Measurements from ENCODE around the gene MMP17. TPM values are rescaled to one million over a fixed set of nuclear protein-coding genes. Genes with fewer than 3 reads are reported as not detected.

The MMP17 gene
- total RNA-seq, 1 experiment from 2014 or later: 0.61 TPM

DNA sequence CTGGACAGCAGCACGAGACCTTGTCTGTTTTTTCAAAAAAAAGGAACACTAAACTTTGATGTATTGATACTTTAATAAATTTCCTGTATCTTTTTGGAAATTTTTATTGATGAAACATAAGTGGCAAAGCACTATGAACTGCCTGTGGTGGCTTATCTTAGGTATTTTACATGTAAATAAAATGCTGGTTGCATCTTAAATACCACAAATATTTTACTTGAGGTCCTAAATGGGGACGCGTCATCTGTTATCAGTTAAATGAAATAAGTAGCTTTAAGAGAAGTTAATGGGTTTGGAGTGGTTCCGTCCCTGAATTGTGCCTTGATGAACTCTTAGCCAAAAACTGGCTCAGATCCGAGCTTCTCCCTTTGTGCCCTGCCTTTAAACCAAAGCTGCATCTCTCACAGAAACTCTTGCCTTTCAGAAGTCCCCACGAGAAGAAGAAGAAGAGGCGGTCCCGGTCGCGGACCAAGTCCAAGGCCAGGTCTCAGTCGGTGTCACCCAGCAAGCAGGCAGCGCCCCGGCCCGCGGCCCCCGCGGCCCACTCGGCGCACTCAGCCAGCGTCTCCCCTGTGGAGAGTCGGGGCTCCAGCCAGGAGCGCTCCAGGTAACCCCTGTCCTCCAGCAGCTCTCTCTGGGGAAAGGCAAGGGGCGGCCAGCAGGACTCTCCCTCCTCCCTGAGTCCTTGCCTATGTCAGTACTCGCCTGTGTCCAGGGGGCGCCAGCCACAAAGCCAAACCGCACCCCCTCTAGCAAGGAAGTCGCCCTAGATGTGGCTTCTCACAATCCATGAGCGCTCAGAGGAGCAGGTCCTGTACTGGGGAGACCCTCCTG is 31.2 kb upstream of the MMP17 start:
- intact Hi-C loops (cut with micrococcal nuclease; ENCODE audit: unreplicated experiment): no loop called here
- DNase-seq: no peak
- Mint-ChIP-seq H3K9me3 (ENCODE audit: low read depth, unreplicated experiment) (no peaks in the 10 kb centered on the region), H3K4me1 (ENCODE audit: low read depth, unreplicated experiment) (no peaks in the 10 kb centered on the region), H3K36me3 (ENCODE audit: insufficient read depth, unreplicated experiment) (peaks cover 62% of the 10 kb centered on the region), H3K27me3 (ENCODE audit: unreplicated experiment) (no peaks in the 10 kb centered on the region), H3K27ac (ENCODE audit: unreplicated experiment) (no peak overlapping the region), H3K4me3 (ENCODE audit: low read depth, unreplicated experiment) (no peak overlapping the region)
- CTCF ChIA-PET: no interaction called here
- TF ChIP-seq, protein P1, sequence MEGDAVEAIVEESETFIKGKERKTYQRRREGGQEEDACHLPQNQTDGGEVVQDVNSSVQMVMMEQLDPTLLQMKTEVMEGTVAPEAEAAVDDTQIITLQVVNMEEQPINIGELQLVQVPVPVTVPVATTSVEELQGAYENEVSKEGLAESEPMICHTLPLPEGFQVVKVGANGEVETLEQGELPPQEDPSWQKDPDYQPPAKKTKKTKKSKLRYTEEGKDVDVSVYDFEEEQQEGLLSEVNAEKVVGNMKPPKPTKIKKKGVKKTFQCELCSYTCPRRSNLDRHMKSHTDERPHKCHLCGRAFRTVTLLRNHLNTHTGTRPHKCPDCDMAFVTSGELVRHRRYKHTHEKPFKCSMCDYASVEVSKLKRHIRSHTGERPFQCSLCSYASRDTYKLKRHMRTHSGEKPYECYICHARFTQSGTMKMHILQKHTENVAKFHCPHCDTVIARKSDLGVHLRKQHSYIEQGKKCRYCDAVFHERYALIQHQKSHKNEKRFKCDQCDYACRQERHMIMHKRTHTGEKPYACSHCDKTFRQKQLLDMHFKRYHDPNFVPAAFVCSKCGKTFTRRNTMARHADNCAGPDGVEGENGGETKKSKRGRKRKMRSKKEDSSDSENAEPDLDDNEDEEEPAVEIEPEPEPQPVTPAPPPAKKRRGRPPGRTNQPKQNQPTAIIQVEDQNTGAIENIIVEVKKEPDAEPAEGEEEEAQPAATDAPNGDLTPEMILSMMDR (IDR thresholded peaks at IDR 0.05; ENCODE audit: unreplicated experiment): no peak
- no TSS peak for BruUV-seq (replicated peaks)

DNA sequence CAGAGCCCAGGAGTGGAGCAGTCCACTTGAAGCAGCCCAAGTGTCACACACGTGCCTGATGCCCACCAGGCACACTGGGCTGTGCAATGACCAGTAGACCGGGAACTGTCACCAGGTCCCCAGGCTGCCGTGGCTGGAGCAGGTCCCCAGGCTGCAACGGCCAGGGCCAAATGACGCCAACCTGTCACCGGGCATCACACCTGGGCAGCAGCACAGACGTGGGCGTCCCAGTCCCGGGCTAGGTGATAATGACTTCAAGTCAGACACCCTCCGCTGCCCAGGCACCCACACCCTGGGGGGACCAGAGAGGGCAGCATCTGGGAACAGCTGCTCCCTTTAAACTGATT is 30.6 kb upstream of the MMP17 start:
- TF ChIP-seq, protein P1 (IDR thresholded peaks at IDR 0.05; ENCODE audit: unreplicated experiment): no peak
- no TSS peak for BruUV-seq (replicated peaks)
- H3K4me1 Mint-ChIP-seq (ENCODE audit: low read depth, unreplicated experiment): no peaks in the 10 kb centered on the region
- H3K36me3 Mint-ChIP-seq (ENCODE audit: insufficient read depth, unreplicated experiment): peaks cover 61% of the 10 kb centered on the region
- no peaks in the 10 kb centered on the region for H3K9me3 Mint-ChIP-seq (ENCODE audit: low read depth, unreplicated experiment)
- no peaks in the 10 kb centered on the region for H3K27me3 Mint-ChIP-seq (ENCODE audit: unreplicated experiment)
- H3K4me3 Mint-ChIP-seq (ENCODE audit: low read depth, unreplicated experiment): no peak overlapping the region
- intact Hi-C loops (cut with micrococcal nuclease; ENCODE audit: unreplicated experiment): no loop called here
- no peak for DNase-seq
- H3K27ac Mint-ChIP-seq (ENCODE audit: unreplicated experiment): no peak overlapping the region
- CTCF ChIA-PET: no interaction called here

DNA sequence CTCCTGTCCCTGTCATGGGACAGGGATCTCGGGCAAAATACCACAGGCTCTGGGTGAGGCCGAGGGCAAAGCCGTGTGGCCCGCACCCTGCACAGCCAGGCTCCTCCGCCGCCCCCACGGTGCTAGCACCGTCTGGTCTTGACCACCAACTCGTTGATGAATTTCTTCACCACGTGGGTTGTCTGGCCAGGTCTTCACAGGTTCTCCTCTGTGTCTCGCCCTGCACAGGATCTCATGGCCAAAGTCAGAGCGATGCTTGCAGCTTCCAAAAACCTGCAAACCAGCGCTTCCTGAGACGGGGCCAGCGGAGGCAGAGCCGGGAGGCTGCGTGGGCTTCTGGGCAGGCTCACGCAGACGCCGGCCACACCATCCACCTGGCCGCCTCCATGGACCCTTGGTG is 29.0 kb upstream of the MMP17 start:
- CTCF ChIA-PET: no interaction called here
- Mint-ChIP-seq H3K36me3 (ENCODE audit: insufficient read depth, unreplicated experiment) (peaks cover 48% of the 10 kb centered on the region), H3K27ac (ENCODE audit: unreplicated experiment) (no peak overlapping the region), H3K9me3 (ENCODE audit: low read depth, unreplicated experiment) (no peaks in the 10 kb centered on the region), H3K4me1 (ENCODE audit: low read depth, unreplicated experiment) (no peaks in the 10 kb centered on the region), H3K4me3 (ENCODE audit: low read depth, unreplicated experiment) (no peak overlapping the region), H3K27me3 (ENCODE audit: unreplicated experiment) (no peaks in the 10 kb centered on the region)
- no peak for DNase-seq
- intact Hi-C loops (cut with micrococcal nuclease; ENCODE audit: unreplicated experiment): no loop called here
- TF ChIP-seq, protein P1 (IDR thresholded peaks at IDR 0.05; ENCODE audit: unreplicated experiment): no peak
- BruUV-seq (replicated peaks): no TSS peak

DNA sequence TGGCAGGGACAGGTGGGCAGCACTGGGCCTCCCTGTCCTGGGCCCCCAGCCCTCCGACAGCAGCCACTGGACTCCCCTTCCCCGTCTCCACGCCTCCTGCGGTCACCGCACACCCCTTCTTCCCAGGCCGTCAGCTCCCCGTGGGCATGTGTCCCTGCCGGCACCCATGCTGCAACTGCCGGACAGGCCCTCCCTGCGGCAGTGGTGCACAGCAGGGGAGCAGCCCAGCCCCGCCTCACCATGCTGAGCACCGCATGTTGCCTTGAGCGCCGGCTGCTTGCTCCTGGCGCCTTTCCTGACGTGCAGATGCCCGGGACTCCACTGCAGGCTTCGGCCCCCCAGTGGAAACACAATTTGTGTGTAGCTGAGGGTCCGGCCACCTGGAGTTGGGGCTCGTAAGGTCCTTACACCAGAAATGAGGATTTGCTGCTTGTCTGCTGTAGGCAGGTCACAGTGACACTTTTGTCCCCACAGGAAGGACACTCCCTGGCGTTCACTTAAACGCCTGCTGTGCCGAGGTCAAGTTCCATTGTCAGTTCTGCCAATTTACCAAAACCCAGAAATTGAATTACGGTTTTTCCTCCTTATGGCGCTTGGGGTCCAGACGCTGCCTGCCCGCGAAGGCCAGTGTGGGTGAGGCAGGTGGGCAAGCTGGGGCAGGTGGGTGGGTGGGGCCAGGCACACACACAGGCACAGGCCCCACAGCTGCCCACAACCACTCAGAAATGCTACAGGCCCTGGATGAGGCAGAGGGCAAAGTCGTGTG is 28.2 kb upstream of the MMP17 start:
- Mint-ChIP-seq H3K9me3 (ENCODE audit: low read depth, unreplicated experiment) (no peaks in the 10 kb centered on the region), H3K36me3 (ENCODE audit: insufficient read depth, unreplicated experiment) (peaks cover 46% of the 10 kb centered on the region), H3K27me3 (ENCODE audit: unreplicated experiment) (no peaks in the 10 kb centered on the region), H3K4me1 (ENCODE audit: low read depth, unreplicated experiment) (no peaks in the 10 kb centered on the region), H3K27ac (ENCODE audit: unreplicated experiment) (no peak overlapping the region), H3K4me3 (ENCODE audit: low read depth, unreplicated experiment) (no peak overlapping the region)
- BruUV-seq (replicated peaks): no TSS peak
- DNase-seq: no peak
- intact Hi-C loops (cut with micrococcal nuclease; ENCODE audit: unreplicated experiment): no loop called here
- TF ChIP-seq, protein P1 (IDR thresholded peaks at IDR 0.05; ENCODE audit: unreplicated experiment): no peak
- CTCF ChIA-PET: no interaction called here

Data from Calu3 (cell line).